Tibial nerve (tissue), 4 donors: ENCODE measurements around the gene RASAL3. TPM values are rescaled to one million over a fixed set of nuclear protein-coding genes. Genes with fewer than 3 reads are reported as not detected.
A peak's percentile ranks its signal among the peaks of the same experiment; 100 is the strongest.

ENCODE experiments used
- DNase-seq, 2 donors: peaks; one replicate each; pipeline ENCODE4 v3.0.0-alpha.2; 2019; ENCODE audit warnings: low spot score in 2 of 2
- H3K27ac ChIP-seq, 4 donors: fragments of 200-600 bp; sonication (generic) in 3 of 4; one replicate each; pipeline ENCODE4 v1.5.1; 2017 to 2019; ENCODE audit warnings: mild to moderate bottlenecking in 1 of 4
- H3K27me3 ChIP-seq, 2 donors: fragments of 200-600 bp; sonication (generic) in 1 of 2; one replicate each; pipeline versions ENCODE4 v1.5.1 to v1.6.0; 2017 to 2019
- H3K36me3 ChIP-seq, 3 donors: fragments of 200-600 bp; sonication (generic); one replicate each; pipeline ENCODE4 v1.5.1; 2018 to 2019
- H3K4me1 ChIP-seq, 4 donors: fragments of 200-600 bp; sonication (generic) in 3 of 4; one replicate each; pipeline ENCODE4 v1.5.1; 2017 to 2019
- H3K4me3 ChIP-seq, 4 donors: fragments of 200-600 bp; sonication (generic) in 3 of 4; one replicate each; pipeline ENCODE4 v1.5.1; 2017 to 2019; ENCODE audit warnings: mild to moderate bottlenecking in 1 of 4, moderate library complexity in 1 of 4
- H3K9me3 ChIP-seq, 4 donors: fragments of 200-600 bp; sonication (generic) in 3 of 4; one replicate each; pipeline ENCODE4 v1.5.1; 2017 to 2019
- CTCF ChIP-seq, 5 experiments: fragments of 200-600 bp in 3 of 5; fragments of 450-650 bp in 2 of 5; sonication (generic) in 3 of 5; IDR thresholded peaks; one replicate each; pipeline ENCODE4 v1.5.1; 2016 to 2019; ENCODE audit warnings: antibody characterized with exemption in 5 of 5, mild to moderate bottlenecking in 3 of 5, moderate library complexity in 2 of 5
- EP300 ChIP-seq, 2 donors: sonication (generic); formaldehyde crosslinking; IDR thresholded peaks; one replicate each; pipeline ENCODE4 v1.6.1; 2017; ENCODE audit warnings: antibody characterized with exemption in 2 of 2, mild to moderate bottlenecking in 1 of 2
- POLR2A ChIP-seq, 2 donors: fragments of 450-650 bp; IDR thresholded peaks; one replicate each; pipeline ENCODE4 v1.6.1; 2017; ENCODE audit warnings: antibody characterized with exemption in 2 of 2, mild to moderate bottlenecking in 2 of 2, moderate library complexity in 2 of 2
- WGBS, 2 donors: methylation state at CpG; one replicate each; pipeline ENCODE4 v1.1.5; 2018; 5-methylcytosine and 5-hydroxymethylcytosine counted together
- total RNA-seq, 4 donors: library from RNA; depleted of rRNA; stranded (reverse); fragments of >200 nt; gene quantifications; one replicate each; pipeline ENCODE4 v1.1.0, GENCODE V29; 2016

Gene RASAL3
- total RNA-seq, 4 donors from 2014 or later = 2.9 to 6.6 (median 4.3) TPM

- peak; percentile 81 to 82 for DNase-seq
- H3K36me3 ChIP-seq = peaks cover 0 to 20% (median 0%) of the 10 kb centered on the region in 3 donors
- H3K9me3 ChIP-seq = no peaks in the 10 kb centered on the region
- 4 to 6% methylated on average over 17 to 22 of the region's 77 CpGs for WGBS, 2 donors
- peaks cover 0 to 37% (median 17%) of the 10 kb centered on the region in 4 donors for H3K4me1 ChIP-seq
- TF ChIP-seq EP300 (IDR thresholded peaks at IDR 0.05) (peak in 1 of 2 donors; percentile 23), POLR2A (IDR thresholded peaks at IDR 0.05) (no peak), CTCF (IDR thresholded peaks at IDR 0.05) (peak in 1 of 5 experiments; percentile 13)
- H3K4me3 ChIP-seq = peak within 1 kb of the TSS; percentile 69 to 90 (median 73)
- H3K27ac ChIP-seq = peak within 1 kb of the TSS; percentile 70 to 86 (median 80)
- H3K27me3 ChIP-seq = peaks cover 0 to 15% of the 10 kb centered on the region in 2 donors
Measured at GRCh38 chr19:15449620-15450527, 14.5 kb downstream of the RASAL3 start, which contains the start of gene WIZ. Gene WIZ, minus strand, starts transcription at chr19:15449956. Its CDS starts 1,649 bp downstream, at chr19:15448307.

GRCh38 chr19:15448778-15449619 lies 15.3 kb downstream of the RASAL3 start:
- H3K27me3 ChIP-seq = peaks cover 0 to 6% of the 10 kb centered on the region in 2 donors
- peaks cover 0 to 37% (median 17%) of the 10 kb centered on the region in 4 donors for H3K4me1 ChIP-seq

GRCh38 chr19:15448044-15448777 lies 16.1 kb downstream of the RASAL3 start:
- peaks cover 0 to 22% (median 0%) of the 10 kb centered on the region in 3 donors for H3K36me3 ChIP-seq
- no peaks in the 10 kb centered on the region for H3K9me3 ChIP-seq
- H3K27ac ChIP-seq = peak overlapping the region in 1 of 4 donors; percentile 86
- peaks cover 0 to 33% (median 14%) of the 10 kb centered on the region in 4 donors for H3K4me1 ChIP-seq
- TF ChIP-seq EP300 (IDR thresholded peaks at IDR 0.05) (no peak), POLR2A (IDR thresholded peaks at IDR 0.05) (no peak), CTCF (IDR thresholded peaks at IDR 0.05) (no peak)
- no peaks in the 10 kb centered on the region for H3K27me3 ChIP-seq
- H3K4me3 ChIP-seq = no peak overlapping the region
- 43 to 63% methylated on average over 12 to 13 of the region's 17 CpGs for WGBS, 2 donors
- DNase-seq = no peak

More at GRCh38 chr19:15448778-15449619, 15.3 kb downstream of the RASAL3 start:
- H3K27ac ChIP-seq = peak overlapping the region; percentile 68 to 86 (median 72)
- DNase-seq = no peak
- no peaks in the 10 kb centered on the region for H3K9me3 ChIP-seq
- H3K4me3 ChIP-seq = peak overlapping the region; percentile 69 to 90 (median 73)
- WGBS, 2 donors = 6 to 9% methylated on average over 12 to 33 of the region's 43 CpGs
- no peak for TF ChIP-seq CTCF (IDR thresholded peaks at IDR 0.05)
- TF ChIP-seq EP300 (IDR thresholded peaks at IDR 0.05) = no peak
- no peak for TF ChIP-seq POLR2A (IDR thresholded peaks at IDR 0.05)
- H3K36me3 ChIP-seq = peaks cover 0 to 22% (median 0%) of the 10 kb centered on the region in 3 donors

GRCh38 chr19:15447057-15447456 lies 17.3 kb downstream of the RASAL3 start:
- H3K4me1 ChIP-seq = peaks cover 0 to 22% (median 8%) of the 10 kb centered on the region in 4 donors

More at GRCh38 chr19:15447057-15447456, 17.3 kb downstream of the RASAL3 start:
- no peak for DNase-seq
- TF ChIP-seq POLR2A (IDR thresholded peaks at IDR 0.05) = no peak
- TF ChIP-seq CTCF (IDR thresholded peaks at IDR 0.05) = no peak
- Histone ChIP-seq H3K36me3 (peaks cover 0 to 29% (median 0%) of the 10 kb centered on the region in 3 donors), H3K4me3 (no peak overlapping the region), H3K27ac (no peak overlapping the region), H3K27me3 (no peaks in the 10 kb centered on the region), H3K9me3 (no peaks in the 10 kb centered on the region)
- WGBS, 2 donors = 74 to 81% methylated on average over 4 of the region's 4 CpGs
